HepG2 (cell line): ENCODE data around the gene FANCE. TPM values are rescaled to one million over a fixed set of nuclear protein-coding genes. Genes with fewer than 3 reads are reported as not detected.

Experiments
- AGO2 ChIP-seq: fragments of 200-400 bp; formaldehyde crosslinking; optimal IDR thresholded peaks from 2 replicates; pipeline ENCODE3; 2017; ENCODE audit warnings: mild to moderate bottlenecking, low read depth, low read length, moderate library complexity
- ARHGAP35 ChIP-seq: sonication (generic); formaldehyde crosslinking; IDR thresholded peaks from 2 replicates; pipeline ENCODE4 v1.9.0; 2022; ENCODE audit warnings: mild to moderate bottlenecking, inconsistent platforms, moderate library complexity, missing genetic modification reagents, borderline replicate concordance
- BCL6 ChIP-seq: IDR thresholded peaks from 2 replicates; pipeline ENCODE4 v1.6.1; 2016; ENCODE audit warnings: missing genetic modification reagents, missing compliant biosample characterization
- CBFB ChIP-seq: sonication (generic); formaldehyde crosslinking; IDR thresholded peaks from 2 replicates; pipeline ENCODE4 v1.4.0; 2020; ENCODE audit warnings: missing genetic modification reagents
- KLF12 ChIP-seq: sonication (generic); formaldehyde crosslinking; IDR thresholded peaks from 2 replicates; pipeline ENCODE4 v1.4.0; 2020; ENCODE audit warnings: missing genetic modification reagents, borderline replicate concordance
- MYC ChIP-seq: sonication (generic); formaldehyde crosslinking; IDR thresholded peaks from 2 replicates; pipeline ENCODE4 v1.9.0; 2021; ENCODE audit warnings: missing genetic modification reagents, borderline replicate concordance
- NCOA1 ChIP-seq: sonication (generic); formaldehyde crosslinking; IDR thresholded peaks from 2 replicates; pipeline ENCODE4 v1.9.0; 2021; ENCODE audit warnings: missing genetic modification reagents
- PITX1 ChIP-seq: sonication (generic); formaldehyde crosslinking; IDR thresholded peaks from 2 replicates; pipeline ENCODE4 v1.5.1; 2020; ENCODE audit warnings: mild to moderate bottlenecking, missing genetic modification reagents
- SOX13 ChIP-seq, 3 experiments: fragments of 450-650 bp in 1 of 3; sonication (generic) in 1 of 3; formaldehyde crosslinking in 1 of 3; IDR thresholded peaks in 2 of 3; conservative IDR thresholded peaks in 1 of 3; 2 replicates each; pipeline versions ENCODE4 v1.5.0 to v1.6.1; 2016 to 2020; ENCODE audit warnings: antibody characterized with exemption in 1 of 3, mild to moderate bottlenecking in 1 of 3, missing compliant biosample characterization in 1 of 3, missing genetic modification reagents in 1 of 3, moderate library complexity in 1 of 3
- SP4 ChIP-seq: sonication (generic); formaldehyde crosslinking; IDR thresholded peaks from 2 replicates; pipeline ENCODE4 v1.8.1; 2023; ENCODE audit warnings: mild to moderate bottlenecking, missing genetic modification reagents
- THYN1 ChIP-seq: sonication (generic); formaldehyde crosslinking; IDR thresholded peaks from 2 replicates; pipeline ENCODE4 v1.8.1; 2023; ENCODE audit warnings: low read depth, mild to moderate bottlenecking, moderate library complexity, missing genetic modification reagents, borderline replicate concordance
- YEATS4 ChIP-seq: sonication (generic); formaldehyde crosslinking; IDR thresholded peaks from 2 replicates; pipeline ENCODE4 v1.4.0; 2020; ENCODE audit warnings: missing genetic modification reagents, borderline replicate concordance
- ZFP36 ChIP-seq: fragments of 150-350 bp; IDR thresholded peaks from 2 replicates; pipeline ENCODE4 v1.6.1; 2018; ENCODE audit warnings: borderline replicate concordance, low read length, low read depth; ENCODE audit not compliant: partially characterized antibody
- ZFY ChIP-seq: sonication (generic); formaldehyde crosslinking; IDR thresholded peaks from 2 replicates; pipeline ENCODE4 v1.4.0; 2020; ENCODE audit warnings: missing genetic modification reagents
- ZNF20 ChIP-seq: sonication (generic); formaldehyde crosslinking; IDR thresholded peaks from 2 replicates; pipeline ENCODE4 v1.4.0; 2020; ENCODE audit warnings: mild to moderate bottlenecking, moderate library complexity, missing genetic modification reagents
- ZNF3 ChIP-seq: IDR thresholded peaks from 2 replicates; pipeline ENCODE4 v1.7.0; 2017; ENCODE audit warnings: inconsistent platforms
- ZNF446 ChIP-seq: sonication (generic); formaldehyde crosslinking; IDR thresholded peaks from 2 replicates; pipeline ENCODE4 v1.5.0; 2020; ENCODE audit warnings: mild to moderate bottlenecking, missing genetic modification reagents
- ZNF749 ChIP-seq: sonication (generic); formaldehyde crosslinking; IDR thresholded peaks from 2 replicates; pipeline ENCODE4 v1.8.0; 2022; ENCODE audit warnings: mild to moderate bottlenecking, missing genetic modification reagents, moderate library complexity, borderline replicate concordance
- polyA plus RNA-seq, 8 experiments: library from polyadenylated mRNA; depleted of rRNA in 3 of 8; stranded (reverse) in 7 of 8; unstranded in 1 of 8; fragments of >200 nt; fragmentation: Illumina TruSeq in 4 of 8; extraction: Trizol in 4 of 8; gene quantifications; 2 replicates each; pipeline versions ENCODE4 v1.2.1 to v1.2.3, GENCODE V29; 2011 to 2016; ENCODE audit warnings: low read depth in 4 of 8, missing spikeins in 1 of 8, mixed read lengths in 1 of 8; ENCODE audit not compliant: insufficient read depth in 1 of 8
- total RNA-seq, 5 experiments: library from RNA; depleted of rRNA; stranded (reverse); fragments of >200 nt; fragmentation: Illumina TruSeq; extraction: Trizol; gene quantifications; 2 replicates each; pipeline ENCODE4 v1.2.3, GENCODE V29; 2016; ENCODE audit warnings: low read depth in 1 of 5
- TF ChIP-seq, protein P1 (sequence below): sonication (generic); formaldehyde crosslinking; IDR thresholded peaks from 2 replicates; pipeline ENCODE4 v1.8.0; 2023; ENCODE audit warnings: mild to moderate bottlenecking, missing genetic modification reagents
- TF ChIP-seq, protein P2 (sequence below): sonication (generic); formaldehyde crosslinking; IDR thresholded peaks from 2 replicates; pipeline ENCODE4 v1.5.1; 2020; ENCODE audit warnings: mild to moderate bottlenecking, missing genetic modification reagents
- TF ChIP-seq, protein P3 (sequence below): sonication (generic); formaldehyde crosslinking; IDR thresholded peaks from 2 replicates; pipeline ENCODE4 v1.5.0; 2020; ENCODE audit warnings: missing genetic modification reagents, mild to moderate bottlenecking, borderline replicate concordance
- TF ChIP-seq, protein P4 (sequence below): sonication (generic); formaldehyde crosslinking; IDR thresholded peaks from 2 replicates; pipeline ENCODE4 v1.5.0; 2020; ENCODE audit warnings: missing genetic modification reagents

Gene FANCE
- total and polyA plus RNA-seq, 2 of the 13 experiments (the other 11 are each of a cell fraction or from before 2014, with no cell fraction given) = 7.1 to 11.2 TPM

DNA sequence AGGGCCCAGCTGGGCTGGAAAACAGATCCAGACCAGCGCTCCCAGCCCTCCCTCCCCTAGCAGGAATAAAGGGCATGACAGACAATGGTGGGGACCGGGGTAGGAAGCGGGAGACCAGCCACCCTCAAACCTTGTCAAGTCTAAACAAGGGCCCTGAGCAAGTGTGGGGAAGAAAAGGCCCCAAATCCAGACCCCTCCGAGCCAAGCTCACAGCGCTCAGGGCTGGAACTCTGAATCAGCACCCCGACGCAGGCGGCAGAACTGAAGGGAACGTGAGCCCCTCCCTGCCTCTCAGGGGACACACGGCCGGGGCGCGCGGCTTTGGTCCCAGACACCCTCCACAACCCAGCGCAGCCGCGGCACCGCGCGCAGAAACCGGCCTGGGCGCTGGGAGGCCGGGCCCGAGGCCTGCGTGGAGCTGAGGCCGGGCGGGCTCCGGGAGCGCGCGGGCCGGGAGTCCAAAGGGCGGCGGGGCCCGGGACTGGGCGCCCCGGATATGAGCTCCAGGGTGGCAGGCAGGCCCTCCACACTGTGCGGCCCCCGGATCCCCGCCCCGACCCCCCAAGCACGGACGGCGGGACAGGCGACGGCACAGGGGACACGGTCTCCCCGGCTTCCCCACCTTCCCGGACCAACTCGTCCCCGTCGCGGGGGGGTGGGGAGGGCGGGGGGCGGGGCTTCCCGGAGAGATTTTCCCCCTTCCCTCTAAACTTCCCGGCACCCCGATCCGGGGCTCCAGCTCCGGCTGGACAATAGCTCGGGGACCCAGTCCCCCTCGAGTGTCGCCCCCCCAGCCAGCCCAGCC is 44.1 kb downstream of the FANCE start (continued):
- TF ChIP-seq, protein P1, sequence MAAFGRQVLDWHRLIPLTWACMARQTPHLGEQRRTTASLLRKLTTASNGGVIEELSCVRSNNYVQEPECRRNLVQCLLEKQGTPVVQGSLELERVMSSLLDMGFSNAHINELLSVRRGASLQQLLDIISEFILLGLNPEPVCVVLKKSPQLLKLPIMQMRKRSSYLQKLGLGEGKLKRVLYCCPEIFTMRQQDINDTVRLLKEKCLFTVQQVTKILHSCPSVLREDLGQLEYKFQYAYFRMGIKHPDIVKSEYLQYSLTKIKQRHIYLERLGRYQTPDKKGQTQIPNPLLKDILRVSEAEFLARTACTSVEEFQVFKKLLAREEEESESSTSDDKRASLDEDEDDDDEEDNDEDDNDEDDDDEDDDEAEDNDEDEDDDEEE (CRISPR knock-in tag) = no peak; the same call in 1 of the 2 replicates
- no peak for TF ChIP-seq PITX1 (CRISPR knock-in tag)
- TF ChIP-seq, protein P2, sequence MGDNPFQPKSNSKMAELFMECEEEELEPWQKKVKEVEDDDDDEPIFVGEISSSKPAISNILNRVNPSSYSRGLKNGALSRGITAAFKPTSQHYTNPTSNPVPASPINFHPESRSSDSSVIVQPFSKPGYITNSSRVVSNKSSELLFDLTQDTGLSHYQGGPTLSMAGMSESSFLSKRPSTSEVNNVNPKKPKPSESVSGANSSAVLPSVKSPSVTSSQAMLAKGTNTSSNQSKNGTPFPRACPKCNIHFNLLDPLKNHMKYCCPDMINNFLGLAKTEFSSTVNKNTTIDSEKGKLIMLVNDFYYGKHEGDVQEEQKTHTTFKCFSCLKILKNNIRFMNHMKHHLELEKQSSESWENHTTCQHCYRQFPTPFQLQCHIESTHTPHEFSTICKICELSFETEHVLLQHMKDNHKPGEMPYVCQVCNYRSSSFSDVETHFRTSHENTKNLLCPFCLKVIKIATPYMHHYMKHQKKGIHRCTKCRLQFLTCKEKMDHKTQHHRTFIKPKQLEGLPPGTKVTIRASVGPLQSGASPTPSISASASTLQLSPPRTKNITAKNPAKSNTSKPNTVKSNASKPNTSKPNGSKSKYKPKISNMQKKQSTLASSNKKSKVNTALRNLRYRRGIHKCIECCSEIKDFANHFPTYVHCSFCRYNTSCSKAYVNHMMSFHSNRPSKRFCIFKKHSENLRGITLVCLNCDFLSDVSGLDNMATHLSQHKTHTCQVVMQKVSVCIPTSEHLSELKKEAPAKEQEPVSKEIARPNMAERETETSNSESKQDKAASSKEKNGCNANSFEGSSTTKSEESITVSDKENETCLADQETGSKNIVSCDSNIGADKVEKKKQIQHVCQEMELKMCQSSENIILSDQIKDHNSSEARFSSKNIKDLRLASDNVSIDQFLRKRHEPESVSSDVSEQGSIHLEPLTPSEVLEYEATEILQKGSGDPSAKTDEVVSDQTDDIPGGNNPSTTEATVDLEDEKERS (CRISPR knock-in tag) = no peak
- TF ChIP-seq, protein P3, sequence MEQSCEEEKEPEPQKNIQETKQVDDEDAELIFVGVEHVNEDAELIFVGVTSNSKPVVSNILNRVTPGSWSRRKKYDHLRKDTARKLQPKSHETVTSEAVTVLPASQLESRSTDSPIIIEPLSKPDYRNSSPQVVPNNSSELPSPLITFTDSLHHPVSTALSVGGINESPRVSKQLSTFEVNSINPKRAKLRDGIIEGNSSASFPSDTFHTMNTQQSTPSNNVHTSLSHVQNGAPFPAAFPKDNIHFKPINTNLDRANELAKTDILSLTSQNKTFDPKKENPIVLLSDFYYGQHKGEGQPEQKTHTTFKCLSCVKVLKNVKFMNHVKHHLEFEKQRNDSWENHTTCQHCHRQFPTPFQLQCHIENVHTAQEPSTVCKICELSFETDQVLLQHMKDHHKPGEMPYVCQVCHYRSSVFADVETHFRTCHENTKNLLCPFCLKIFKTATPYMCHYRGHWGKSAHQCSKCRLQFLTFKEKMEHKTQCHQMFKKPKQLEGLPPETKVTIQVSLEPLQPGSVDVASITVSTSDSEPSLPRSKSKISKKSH (CRISPR knock-in tag) = 0 out of 2 replicates have a peak, but pooled peaks have one; percentile 2
- TF ChIP-seq SP4 (CRISPR knock-in tag) = no peak
- TF ChIP-seq ZFP36 = no peak
- TF ChIP-seq MYC (CRISPR knock-in tag) = peak; percentile 54
- TF ChIP-seq ARHGAP35 = peak; percentile 65
- TF ChIP-seq KLF12 (CRISPR knock-in tag) = peak; percentile 62; the same call in 1 of the 2 replicates
- TF ChIP-seq ZFY (CRISPR knock-in tag) = peak; percentile 98
- TF ChIP-seq ZNF3 (CRISPR knock-in tag) = no peak
- TF ChIP-seq BCL6 = peak; percentile 30; the same call in 1 of the 2 replicates
- TF ChIP-seq AGO2 = peak; percentile 79
- TF ChIP-seq YEATS4 (CRISPR knock-in tag) = peak; percentile 94
- TF ChIP-seq, protein P4, sequence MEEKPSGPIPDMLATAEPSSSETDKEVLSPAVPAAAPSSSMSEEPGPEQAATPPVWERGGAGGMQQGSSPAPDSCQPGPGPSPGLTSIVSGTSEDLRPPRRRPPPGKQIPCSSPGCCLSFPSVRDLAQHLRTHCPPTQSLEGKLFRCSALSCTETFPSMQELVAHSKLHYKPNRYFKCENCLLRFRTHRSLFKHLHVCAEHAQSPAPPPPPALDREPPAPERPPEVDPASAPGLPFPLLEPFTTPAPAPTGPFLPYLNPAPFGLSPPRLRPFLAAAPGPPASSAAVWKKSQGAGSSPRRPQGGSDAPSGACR (CRISPR knock-in tag) = 0 out of 2 replicates have a peak, but pooled peaks have one; percentile 14
- no peak; the same call in 1 of the 2 replicates for TF ChIP-seq ZNF446 (CRISPR knock-in tag)
- no peak for TF ChIP-seq THYN1
- TF ChIP-seq SOX13 (IDR thresholded peaks at IDR 0.05) = no peak
- TF ChIP-seq SOX13 (CRISPR knock-in tag; conservative IDR thresholded peaks at IDR 0.05 in 1 of 2, IDR thresholded peaks at IDR 0.05 in 1 of 2) = no peak
- TF ChIP-seq NCOA1 = peak; percentile 30; the same call in 1 of the 2 replicates
- TF ChIP-seq CBFB (CRISPR knock-in tag) = peak; percentile 46; the same call in 1 of the 2 replicates
- no peak for TF ChIP-seq ZNF20
- TF ChIP-seq ZNF749 (CRISPR knock-in tag) = no peak
